Measurements from ENCODE around the gene GHRH. TPM values are rescaled to one million over a fixed set of nuclear protein-coding genes. Genes with fewer than 3 reads are reported as not detected.

Gene GHRH
- total and polyA plus RNA-seq, 2 of the 4 experiments (the other 2 are of a cell fraction) = not detected

- no peak overlapping the region for H3K4me2 ChIP-seq (ENCODE audit: low read depth, low read length)
- no peak overlapping the region for H3K9ac ChIP-seq (ENCODE audit: low read depth, low read length)
- no peak overlapping the region for H2BK5ac ChIP-seq (ENCODE audit: low read depth, low read length, poor library complexity, severe bottlenecking)
- no peak overlapping the region for H4K5ac ChIP-seq (ENCODE audit: low read depth, low read length)
- in situ Hi-C loops (cut with MboI; ENCODE audit: low sequenced_read_pairs) (loop anchor here (25.0 kb wide), 1 partner anchor 1129 kb away; no protein-coding TSS in a partner anchor), dilution Hi-C loops (cut with HindIII; ENCODE audit: low sequenced_read_pairs, unreplicated experiment) (no loop called here), intact Hi-C loops (cut with micrococcal nuclease) (no loop called here)
- H2AK5ac ChIP-seq (ENCODE audit: low read depth, low read length) = no peak overlapping the region
- TF ChIP-seq MAZ (IDR thresholded peaks at IDR 0.05; ENCODE audit: borderline replicate concordance, low read depth, low read length) (no peak), ELK1 (IDR thresholded peaks at IDR 0.05; ENCODE audit: borderline replicate concordance, low read depth, low read length) (no peak), CTCF (conservative IDR thresholded peaks at IDR 0.05; ENCODE audit: low read depth, low read length) (no peak), SMC3 (IDR thresholded peaks at IDR 0.05; ENCODE audit: low read depth, low read length) (no peak), RAD21 (IDR thresholded peaks at IDR 0.05; ENCODE audit: low read length) (no peak), POLR2A (IDR thresholded peaks at IDR 0.05; ENCODE audit: low read depth, low read length) (no peak), MXI1 (IDR thresholded peaks at IDR 0.05; ENCODE audit: borderline replicate concordance, low read depth, low read length) (no peak), CEBPB (IDR thresholded peaks at IDR 0.05; ENCODE audit: low read depth, low read length) (no peak), RCOR1 (IDR thresholded peaks at IDR 0.05; ENCODE audit: insufficient replicate concordance, low read length) (no peak), NFE2L2 (IDR thresholded peaks at IDR 0.05; ENCODE audit: low read depth, low read length) (no peak), BHLHE40 (IDR thresholded peaks at IDR 0.05; ENCODE audit: low read depth, low read length) (no peak), FOS (IDR thresholded peaks at IDR 0.05; ENCODE audit: low read depth, low read length) (no peak), RFX5 (IDR thresholded peaks at IDR 0.05; ENCODE audit: low read depth, low read length) (no peak), CHD1 (IDR thresholded peaks at IDR 0.05; ENCODE audit: low read depth, low read length) (no peak), MAFK (IDR thresholded peaks at IDR 0.05; ENCODE audit: low read depth, low read length) (no peak), USF2 (IDR thresholded peaks at IDR 0.05; ENCODE audit: low read depth, low read length) (no peak)
- no peak overlapping the region for H4K91ac ChIP-seq (ENCODE audit: insufficient read depth, low read depth, low read length)
- whole genome bisulfite sequencing, 2 experiments (ENCODE audit: extremely low coverage in 2 of 2, insufficient read length in 1 of 2) = 71% methylated on average over 1 of the region's 9 CpGs; no CpG with 5 or more reads in 1 of the 2 experiments
- H3K23ac ChIP-seq (ENCODE audit: low read depth, low read length) = no peak overlapping the region
- no TSS peak for BruUV-seq (replicated peaks)
- H3K4ac ChIP-seq (ENCODE audit: low read depth, low read length) = no peak overlapping the region
- ChIA-PET POLR2A (ENCODE audit: unreplicated experiment) (no interaction called here), CTCF (no interaction called here)
- peaks cover 57% of the 10 kb centered on the region for H3K27me3 ChIP-seq (ENCODE audit: control insufficient read depth, insufficient read depth, low read length)
- H3K4me3 ChIP-seq (ENCODE audit: insufficient read depth, low read depth, low read length) = no peak overlapping the region
- no peak overlapping the region for H3K27ac ChIP-seq (ENCODE audit: insufficient read depth, low read length)
- H3K56ac ChIP-seq (ENCODE audit: extremely low read depth, insufficient read depth, low read length) = no peak overlapping the region
- no peak overlapping the region for H2BK20ac ChIP-seq (ENCODE audit: low read depth, low read length)
- no peak overlapping the region for H2AFZ ChIP-seq (replicated peaks; ENCODE audit: low read length, poor library complexity)
- no peak overlapping the region for H3K14ac ChIP-seq (replicated peaks; ENCODE audit: low read depth, low read length)
- no peaks in the 10 kb centered on the region for H3K79me1 ChIP-seq (ENCODE audit: low read depth in 1 of 2, low read length in 2 of 2)
- H2BK120ac ChIP-seq (ENCODE audit: low read depth, low read length) = no peak overlapping the region
- no peak overlapping the region for H4K8ac ChIP-seq (ENCODE audit: low read depth in 2 of 2, low read length in 2 of 2)
- no peak overlapping the region for H3K18ac ChIP-seq (ENCODE audit: low read depth, low read length)
- peaks cover 6% of the 10 kb centered on the region for H3K9me3 ChIP-seq (ENCODE audit: control insufficient read depth, insufficient read depth, low read length)
- H3K36me3 ChIP-seq (ENCODE audit: control insufficient read depth, insufficient read depth, low read length) = no peaks in the 10 kb centered on the region
- DNase-seq (no peak), ATAC-seq (ENCODE audit: low read depth) (no peak)
- no peak overlapping the region for H2AK9ac ChIP-seq (replicated peaks; ENCODE audit: low read depth, low read length, poor library complexity)
- H2BK15ac ChIP-seq (ENCODE audit: low read depth, low read length) = no peak overlapping the region
- H3K9me1 ChIP-seq (ENCODE audit: insufficient read depth, low read length) = no peaks in the 10 kb centered on the region
- H4K20me1 ChIP-seq (ENCODE audit: insufficient read depth, low read length) = no peaks in the 10 kb centered on the region
- no peaks in the 10 kb centered on the region for H3K4me1 ChIP-seq (ENCODE audit: control insufficient read depth, insufficient read depth, low read length)
Observed at GRCh38 chr20:37257988-37258387, 3.6 kb downstream of the GHRH start.

Measured in IMR-90 (cell line).